GM12891 (cell line): ENCODE data around the gene POU6F2.

ENCODE experiments used
- POLR2A ChIP-seq: IDR thresholded peaks from 2 replicates; pipeline ENCODE4 v1.6.1; 2011; ENCODE audit warnings: low read depth, low read length, control low read depth
- SPI1 ChIP-seq: IDR thresholded peaks from 2 replicates; pipeline ENCODE4 v1.6.1; 2011; ENCODE audit warnings: low read depth, low read length, control low read depth

DNA sequence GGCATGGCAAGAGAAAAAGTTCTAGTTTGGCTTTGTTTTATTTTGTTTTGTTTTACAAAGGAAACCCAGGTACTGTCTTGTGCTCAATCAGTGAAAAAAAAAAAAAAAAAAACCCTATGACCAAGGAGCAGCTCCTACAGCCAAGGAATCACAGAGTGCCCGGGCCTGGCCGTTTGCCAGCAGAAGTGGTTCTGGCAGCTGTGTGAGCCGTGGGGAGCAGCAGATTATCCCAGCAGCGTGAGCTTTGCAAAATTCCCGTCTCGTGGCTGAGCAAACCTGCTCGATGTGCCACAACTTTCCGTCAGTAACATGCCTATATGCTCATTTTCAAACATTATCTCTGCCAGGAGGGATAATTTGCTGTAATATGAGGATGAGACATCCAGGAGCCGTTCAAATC is 293.7 kb downstream of the POU6F2 start:
- TF ChIP-seq SPI1 (no peak), POLR2A (no peak)
